GM12878 (cell line): Measurements from ENCODE around the gene CD2AP. TPM values are rescaled to one million over a fixed set of nuclear protein-coding genes. Genes with fewer than 3 reads are reported as not detected.

Source experiments
- ATAC-seq: fragments of 200-7000 bp; cut with Tn5 transposase; 3 replicates; pipeline ENCODE4 v1.9.1; 2020; ENCODE audit warnings: mild to moderate bottlenecking, moderate library complexity
- BruUV-seq: library from RNA; stranded (reverse); fragments of 400-500 nt; replicated peaks from 2 replicates; lab custom pipeline; 2021; lab: Mats Ljungman, UMichigan
- CTCF ChIA-PET: fragments of 300-600 bp; sonication (Branson Sonifier 250); formaldehyde crosslinking; extraction: SDS; loops from one replicate; lab custom pipeline; 2021; ENCODE audit warnings: inconsistent platforms; lab: Yijun Ruan, JAX
- POLR2A ChIA-PET: fragments of 350-600 bp; formaldehyde crosslinking; extraction: SDS; loops from one replicate; lab custom pipeline; 2021; ENCODE audit warnings: inconsistent platforms; lab: Charles Lee
- RAD21 ChIA-PET: fragments of 300-600 bp; sonication (Branson Sonifier 250); formaldehyde crosslinking; loops from one replicate; lab custom pipeline; 2023; ENCODE audit warnings: antibody characterized with exemption; ENCODE audit not compliant: unreplicated experiment; lab: Charles Lee
- SMC1A ChIA-PET: fragments of 300-600 bp; sonication (Branson Sonifier 250); formaldehyde crosslinking; loops from one replicate; lab custom pipeline; 2023; ENCODE audit not compliant: unreplicated experiment, uncharacterized antibody; lab: Charles Lee
- DNase-seq: peaks from one replicate; pipeline ENCODE4 v3.0.0-alpha.2; 2011; ENCODE audit warnings: low read depth, low spot score
- FAIRE-seq: peaks from 3 replicates; lab custom pipeline; 2011; peaks lifted over from hg19 to GRCh38; lab: Jason Lieb, UNC
- H2AFZ ChIP-seq: 2 replicates; pipeline ENCODE4 v1.6.0; 2011; ENCODE audit warnings: low read depth, low read length, control low read depth; ENCODE audit not compliant: control insufficient read depth
- H3K27ac ChIP-seq: 2 replicates; pipeline ENCODE4 v1.5.1; 2011; ENCODE audit warnings: control low read depth; ENCODE audit not compliant: control insufficient read depth, insufficient read depth
- H3K27me3 ChIP-seq, 2 experiments: replicated peaks in 1 of 2; 2 replicates each; pipeline versions ENCODE4 v1.6.0 to v1.6.1; 2011; ENCODE audit warnings: low read length in 1 of 2; ENCODE audit not compliant: control insufficient read depth in 2 of 2, insufficient read depth in 2 of 2
- H3K36me3 ChIP-seq, 2 experiments: 2 replicates each; pipeline ENCODE4 v1.5.1; 2011; ENCODE audit warnings: low read length in 1 of 2; ENCODE audit not compliant: control insufficient read depth in 2 of 2, insufficient read depth in 2 of 2
- H3K4me1 ChIP-seq: 2 replicates; pipeline ENCODE4 v1.6.1; 2011; ENCODE audit warnings: mild to moderate bottlenecking, low read length, moderate library complexity, mixed read lengths; ENCODE audit not compliant: control insufficient read depth, insufficient read depth
- H3K4me2 ChIP-seq: 2 replicates; pipeline ENCODE4 v1.6.0; 2011; ENCODE audit warnings: control low read depth; ENCODE audit not compliant: control insufficient read depth, insufficient read depth
- H3K4me3 ChIP-seq: fragments of 200-600 bp; sonication (generic); 2 replicates; pipeline ENCODE4 v1.5.1; 2016
- H3K79me2 ChIP-seq: 2 replicates; pipeline ENCODE4 v1.6.0; 2011; ENCODE audit warnings: low read length; ENCODE audit not compliant: control insufficient read depth, insufficient read depth
- H3K9ac ChIP-seq: 2 replicates; pipeline ENCODE4 v1.8.0; 2011; ENCODE audit warnings: low read length, control low read depth, mixed read lengths; ENCODE audit not compliant: control insufficient read depth, insufficient read depth
- H3K9me3 ChIP-seq: replicated peaks from 3 replicates; pipeline ENCODE4 v1.5.1; 2011; ENCODE audit warnings: mild to moderate bottlenecking, low read length; ENCODE audit not compliant: control insufficient read depth, insufficient read depth
- H4K20me1 ChIP-seq: 2 replicates; pipeline ENCODE4 v1.6.0; 2011; ENCODE audit not compliant: control insufficient read depth, insufficient read depth
- CHD4 ChIP-seq: fragments of 200-600 bp; sonication (generic); IDR thresholded peaks from 2 replicates; pipeline ENCODE4 v1.6.1; 2016; ENCODE audit warnings: mild to moderate bottlenecking
- ETV6 ChIP-seq, 2 experiments: fragments of 450-650 bp in 1 of 2; IDR thresholded peaks in 1 of 2; conservative IDR thresholded peaks in 1 of 2; 2 replicates each; pipeline ENCODE4 v1.6.1; 2014; ENCODE audit warnings: antibody characterized with exemption in 1 of 2, borderline replicate concordance in 1 of 2, low read depth in 1 of 2, mild to moderate bottlenecking in 1 of 2, moderate library complexity in 1 of 2
- GABPA ChIP-seq: IDR thresholded peaks from 2 replicates; pipeline ENCODE4 v1.6.1; 2014; ENCODE audit warnings: antibody characterized with exemption, low read depth, mild to moderate bottlenecking, inconsistent platforms
- NBN ChIP-seq: fragments of 450-650 bp; IDR thresholded peaks from 2 replicates; pipeline ENCODE4 v1.6.1; 2016
- PAX8 ChIP-seq: fragments of 450-650 bp; IDR thresholded peaks from 2 replicates; pipeline ENCODE4 v1.6.1; 2017; ENCODE audit warnings: mild to moderate bottlenecking, moderate library complexity
- RAD51 ChIP-seq: fragments of 450-650 bp; IDR thresholded peaks from 2 replicates; pipeline ENCODE4 v1.6.1; 2016; ENCODE audit warnings: moderate library complexity, mild to moderate bottlenecking, inconsistent platforms
- RCOR1 ChIP-seq: conservative IDR thresholded peaks from 2 replicates; pipeline ENCODE4 v1.6.1; 2012; ENCODE audit warnings: low read depth, low read length, improper control_type of control experiment
- SMAD5 ChIP-seq: IDR thresholded peaks from 2 replicates; pipeline ENCODE4 v1.6.1; 2016; ENCODE audit warnings: antibody characterized with exemption, low read depth
- SREBF1 ChIP-seq: IDR thresholded peaks from 2 replicates; pipeline ENCODE4 v1.6.1; 2012; ENCODE audit warnings: mild to moderate bottlenecking, low read length
- WGBS: methylation state at CpG from one replicate; pipeline ENCODE4 v1.1.6; 2016; ENCODE audit warnings: low lambda C conversion rate; ENCODE audit not compliant: insufficient replicate concordance, insufficient coverage; ENCODE audit errors: missing lambda C conversion rate; 5-methylcytosine and 5-hydroxymethylcytosine counted together
- in situ Hi-C: fragments of 300-500 bp; cut with MboI; formaldehyde crosslinking; loops from 9 replicates; pipeline ENCODE4 v1.14.3; 2018; ENCODE audit warnings: mixed read lengths
- intact Hi-C: fragments of 100-400 bp; cut with micrococcal nuclease; formaldehyde crosslinking; loops from one replicate; pipeline ENCODE4 v1.14.2; 2022; ENCODE audit not compliant: unreplicated experiment
- polyA plus RNA-seq, 11 experiments: library from polyadenylated mRNA; depleted of rRNA in 4 of 11; unstranded in 6 of 11; stranded (reverse) in 5 of 11; fragments of >200 nt; fragmentation: Nextera tagmentation in 4 of 11; fragmentation: Illumina TruSeq in 1 of 11; extraction: Ambion mirVana in 4 of 11; extraction: Trizol in 1 of 11; gene quantifications; 1 replicate in 1 of 11; 2 replicates in 10 of 11; pipeline versions ENCODE4 v1.2.1 to v1.2.3, GENCODE V29; 2011 to 2016; ENCODE audit warnings: inconsistent platforms in 2 of 11, missing spikeins in 2 of 11, low read depth in 1 of 11
- total RNA-seq, 4 experiments: library from RNA; depleted of rRNA in 3 of 4; stranded (reverse); fragments of >200 nt in 3 of 4; fragmentation: Illumina TruSeq in 1 of 4; extraction: Trizol in 1 of 4; gene quantifications; 2 replicates each; pipeline versions ENCODE4 v1.2.1 to v1.2.3, GENCODE V29; 2013 to 2021
- TF ChIP-seq, protein P1 (sequence below): fragments of 150-350 bp; IDR thresholded peaks from 2 replicates; pipeline ENCODE4 v1.6.1; 2016; ENCODE audit warnings: low read depth, low read length
- TF ChIP-seq, protein P2 (sequence below): fragments of 450-650 bp; IDR thresholded peaks from 2 replicates; pipeline ENCODE4 v1.6.1; 2014; ENCODE audit warnings: mild to moderate bottlenecking
- TF ChIP-seq, protein P3 (sequence below): IDR thresholded peaks from 2 replicates; pipeline ENCODE4 v1.6.1; 2011; ENCODE audit warnings: borderline replicate concordance, low read depth, mild to moderate bottlenecking, moderate library complexity, mixed read lengths, low read length; ENCODE audit not compliant: insufficient read depth; ENCODE audit errors: extremely low read length
- TF ChIP-seq, protein P4 (sequence below): fragments of 450-650 bp; IDR thresholded peaks from 2 replicates; pipeline ENCODE4 v1.6.1; 2017; ENCODE audit warnings: borderline replicate concordance

CD2AP gene
- total and polyA plus RNA-seq, 10 of the 15 experiments (the other 5 are each of a cell fraction or from before 2014, with no cell fraction given): 5.4 to 46.6 (median 20.9) TPM

DNA sequence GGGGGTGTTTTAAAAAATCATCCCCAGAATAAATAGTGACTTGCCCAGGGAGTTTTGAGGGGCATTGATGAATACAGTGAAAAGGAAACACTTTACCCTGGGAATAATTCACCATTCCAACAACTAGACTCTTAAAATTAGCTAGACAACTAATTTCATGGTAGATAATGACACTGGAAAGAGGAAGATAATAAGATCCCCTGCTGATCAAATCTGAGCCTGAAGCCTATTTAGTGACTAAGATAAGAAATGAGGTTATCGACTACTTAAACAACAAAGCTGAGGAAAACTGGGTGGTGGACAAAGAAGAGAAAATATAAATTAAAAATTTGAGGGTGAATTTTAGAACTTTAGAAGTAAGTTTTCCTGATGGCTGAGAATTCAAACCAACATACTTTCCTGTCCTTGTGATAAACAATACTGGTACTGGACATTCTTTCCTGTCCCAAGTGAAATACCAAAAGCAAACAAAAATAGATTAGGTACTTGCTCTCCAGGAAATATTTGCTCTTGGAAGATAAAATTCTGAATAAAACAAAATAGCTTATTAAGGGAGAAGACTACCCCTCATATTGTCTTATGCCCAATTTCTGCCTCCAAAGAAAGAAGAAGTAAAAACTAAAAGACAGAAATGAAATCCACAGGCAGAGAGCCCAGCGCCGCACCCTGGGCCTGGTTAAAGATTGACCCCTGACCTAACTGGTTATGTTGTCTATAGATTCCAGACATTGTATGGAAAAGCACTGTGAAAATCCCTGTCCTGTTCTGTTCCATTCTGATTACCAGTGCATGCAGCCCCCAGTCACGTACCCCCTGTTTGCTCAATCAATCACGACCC lies 156.8 kb downstream of the CD2AP start:
- in situ Hi-C loops (loop anchor here (5.0 to 10.0 kb wide), 3 partner anchors 103 to 220 kb away; partner anchors contain the start of gene OPN5), intact Hi-C loops (no loop called here)
- no TSS peak for BruUV-seq
- Histone ChIP-seq H3K27ac (no peak overlapping the region), H3K9ac (no peak overlapping the region), H2AFZ (no peak overlapping the region), H3K27me3 (no peaks in the 10 kb centered on the region), H3K9me3 (no peaks in the 10 kb centered on the region), H3K36me3 (no peaks in the 10 kb centered on the region), H3K4me1 (no peaks in the 10 kb centered on the region), H3K4me2 (no peak overlapping the region), H4K20me1 (no peaks in the 10 kb centered on the region), H3K4me3 (no peak overlapping the region), H3K79me2 (no peaks in the 10 kb centered on the region)
- CTCF ChIA-PET: interaction anchor here (0.7 to 8.0 kb wide), 7 partner anchors 19 to 220 kb away, joined by 3 to 154 read pairs (median 10); partner anchors contain the start of gene OPN5
- FAIRE-seq (no peak), DNase-seq (no peak), ATAC-seq (no peak)
- POLR2A ChIA-PET: no interaction called here
- WGBS: 48% methylated on average over 5 of the region's 5 CpGs
- RAD21 ChIA-PET: interaction anchor here (4.9 to 6.5 kb wide), 2 partner anchors 100 to 145 kb away, joined by 48 to 114 read pairs; no protein-coding TSS in a partner anchor
- TF ChIP-seq ETV6 (conservative IDR thresholded peaks at IDR 0.05 in 1 of 2, IDR thresholded peaks at IDR 0.05 in 1 of 2; ENCODE audit: borderline replicate concordance in 1 of 2, low read depth in 1 of 2) (no peak), GABPA (no peak), SMAD5 (no peak), CHD4 (no peak), RAD51 (no peak), NBN (no peak), SREBF1 (no peak), RCOR1 (no peak), PAX8 (no peak)
- TF ChIP-seq, protein P1, sequence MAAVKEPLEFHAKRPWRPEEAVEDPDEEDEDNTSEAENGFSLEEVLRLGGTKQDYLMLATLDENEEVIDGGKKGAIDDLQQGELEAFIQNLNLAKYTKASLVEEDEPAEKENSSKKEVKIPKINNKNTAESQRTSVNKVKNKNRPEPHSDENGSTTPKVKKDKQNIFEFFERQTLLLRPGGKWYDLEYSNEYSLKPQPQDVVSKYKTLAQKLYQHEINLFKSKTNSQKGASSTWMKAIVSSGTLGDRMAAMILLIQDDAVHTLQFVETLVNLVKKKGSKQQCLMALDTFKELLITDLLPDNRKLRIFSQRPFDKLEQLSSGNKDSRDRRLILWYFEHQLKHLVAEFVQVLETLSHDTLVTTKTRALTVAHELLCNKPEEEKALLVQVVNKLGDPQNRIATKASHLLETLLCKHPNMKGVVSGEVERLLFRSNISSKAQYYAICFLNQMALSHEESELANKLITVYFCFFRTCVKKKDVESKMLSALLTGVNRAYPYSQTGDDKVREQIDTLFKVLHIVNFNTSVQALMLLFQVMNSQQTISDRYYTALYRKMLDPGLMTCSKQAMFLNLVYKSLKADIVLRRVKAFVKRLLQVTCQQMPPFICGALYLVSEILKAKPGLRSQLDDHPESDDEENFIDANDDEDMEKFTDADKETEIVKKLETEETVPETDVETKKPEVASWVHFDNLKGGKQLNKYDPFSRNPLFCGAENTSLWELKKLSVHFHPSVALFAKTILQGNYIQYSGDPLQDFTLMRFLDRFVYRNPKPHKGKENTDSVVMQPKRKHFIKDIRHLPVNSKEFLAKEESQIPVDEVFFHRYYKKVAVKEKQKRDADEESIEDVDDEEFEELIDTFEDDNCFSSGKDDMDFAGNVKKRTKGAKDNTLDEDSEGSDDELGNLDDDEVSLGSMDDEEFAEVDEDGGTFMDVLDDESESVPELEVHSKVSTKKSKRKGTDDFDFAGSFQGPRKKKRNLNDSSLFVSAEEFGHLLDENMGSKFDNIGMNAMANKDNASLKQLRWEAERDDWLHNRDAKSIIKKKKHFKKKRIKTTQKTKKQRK: no peak
- TF ChIP-seq, protein P2, sequence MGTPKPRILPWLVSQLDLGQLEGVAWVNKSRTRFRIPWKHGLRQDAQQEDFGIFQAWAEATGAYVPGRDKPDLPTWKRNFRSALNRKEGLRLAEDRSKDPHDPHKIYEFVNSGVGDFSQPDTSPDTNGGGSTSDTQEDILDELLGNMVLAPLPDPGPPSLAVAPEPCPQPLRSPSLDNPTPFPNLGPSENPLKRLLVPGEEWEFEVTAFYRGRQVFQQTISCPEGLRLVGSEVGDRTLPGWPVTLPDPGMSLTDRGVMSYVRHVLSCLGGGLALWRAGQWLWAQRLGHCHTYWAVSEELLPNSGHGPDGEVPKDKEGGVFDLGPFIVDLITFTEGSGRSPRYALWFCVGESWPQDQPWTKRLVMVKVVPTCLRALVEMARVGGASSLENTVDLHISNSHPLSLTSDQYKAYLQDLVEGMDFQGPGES: no peak
- TF ChIP-seq, protein P3, sequence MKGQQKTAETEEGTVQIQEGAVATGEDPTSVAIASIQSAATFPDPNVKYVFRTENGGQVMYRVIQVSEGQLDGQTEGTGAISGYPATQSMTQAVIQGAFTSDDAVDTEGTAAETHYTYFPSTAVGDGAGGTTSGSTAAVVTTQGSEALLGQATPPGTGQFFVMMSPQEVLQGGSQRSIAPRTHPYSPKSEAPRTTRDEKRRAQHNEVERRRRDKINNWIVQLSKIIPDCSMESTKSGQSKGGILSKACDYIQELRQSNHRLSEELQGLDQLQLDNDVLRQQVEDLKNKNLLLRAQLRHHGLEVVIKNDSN: no peak
- TF ChIP-seq, protein P4, sequence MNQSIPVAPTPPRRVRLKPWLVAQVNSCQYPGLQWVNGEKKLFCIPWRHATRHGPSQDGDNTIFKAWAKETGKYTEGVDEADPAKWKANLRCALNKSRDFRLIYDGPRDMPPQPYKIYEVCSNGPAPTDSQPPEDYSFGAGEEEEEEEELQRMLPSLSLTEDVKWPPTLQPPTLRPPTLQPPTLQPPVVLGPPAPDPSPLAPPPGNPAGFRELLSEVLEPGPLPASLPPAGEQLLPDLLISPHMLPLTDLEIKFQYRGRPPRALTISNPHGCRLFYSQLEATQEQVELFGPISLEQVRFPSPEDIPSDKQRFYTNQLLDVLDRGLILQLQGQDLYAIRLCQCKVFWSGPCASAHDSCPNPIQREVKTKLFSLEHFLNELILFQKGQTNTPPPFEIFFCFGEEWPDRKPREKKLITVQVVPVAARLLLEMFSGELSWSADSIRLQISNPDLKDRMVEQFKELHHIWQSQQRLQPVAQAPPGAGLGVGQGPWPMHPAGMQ: no peak
- SMC1A ChIA-PET: interaction anchor here (0.9 to 9.2 kb wide), 7 partner anchors 13 to 224 kb away, joined by 3 to 184 read pairs (median 6); no protein-coding TSS in a partner anchor
